HCT116 (cell line): ENCODE data around the gene USP10. TPM values are rescaled to one million over a fixed set of nuclear protein-coding genes. Genes with fewer than 3 reads are reported as not detected.

Experiments used
- ATAC-seq: fragments of 200-7000 bp; cut with Tn5 transposase; 2 replicates; pipeline ENCODE4 v1.9.1; 2020; ENCODE audit warnings: mild to moderate bottlenecking, moderate library complexity
- BruUV-seq: library from RNA; stranded (reverse); fragments of 400-500 nt; replicated peaks from 2 replicates; lab custom pipeline; 2021; lab: Mats Ljungman, UMichigan
- CTCF ChIA-PET: fragments of 300-600 bp; sonication (Branson Sonifier 250); formaldehyde crosslinking; loops from one replicate; lab custom pipeline; 2021; ENCODE audit warnings: antibody characterized with exemption; lab: Charles Lee
- POLR2A ChIA-PET: fragments of 300-600, 350-600 bp; sonication (Branson Sonifier 250); formaldehyde crosslinking; loops from one replicate; lab custom pipeline; 2021; ENCODE audit warnings: antibody characterized with exemption; lab: Charles Lee
- RAD21 ChIA-PET, 2 experiments: fragments of 300-600 bp; sonication (Branson Sonifier 250); formaldehyde crosslinking; loops; one replicate each; lab custom pipeline; 2023; ENCODE audit warnings: low total read pairs in 2 of 2; ENCODE audit not compliant: uncharacterized antibody in 2 of 2, unreplicated experiment in 2 of 2, low non-redundant PET in 1 of 2; lab: Charles Lee
- DNase-seq: peaks from one replicate; pipeline ENCODE4 v3.0.0-alpha.2; 2010; ENCODE audit warnings: low read depth, low spot score
- H2AFZ ChIP-seq: fragments of 200-600 bp; shearing (Covaris generic), sonication (generic); 2 replicates; pipeline ENCODE4 v1.6.1; 2017; ENCODE audit warnings: low read depth, mixed run types, mixed read lengths, antibody characterized with exemption, low read length; ENCODE audit not compliant: poor library complexity, severe bottlenecking
- H3K27ac ChIP-seq: 2 replicates; pipeline ENCODE4 v1.5.1; 2012; ENCODE audit warnings: low read depth, low read length
- H3K27me3 ChIP-seq: fragments of 200-600 bp; sonication (generic); 2 replicates; pipeline ENCODE4 v1.6.1; 2016; ENCODE audit warnings: mixed run types, low read length, mixed read lengths; ENCODE audit not compliant: insufficient read depth
- H3K36me3 ChIP-seq, 2 experiments: fragments of 200-500 bp in 1 of 2; fragments of 200-600 bp in 1 of 2; sonication (Bioruptor generic) in 1 of 2; sonication (generic) in 1 of 2; 2 replicates each; pipeline versions ENCODE4 v1.5.1 to v1.6.1; 2014 to 2016; ENCODE audit warnings: low read length in 2 of 2, inconsistent platforms in 1 of 2, mixed read lengths in 1 of 2, mixed run types in 1 of 2; ENCODE audit not compliant: insufficient read depth in 2 of 2, control insufficient read depth in 1 of 2
- H3K4me1 ChIP-seq, 2 experiments: fragments of 200-600 bp in 1 of 2; sonication (generic) in 1 of 2; 2 replicates each; pipeline versions ENCODE4 v1.5.1 to v1.6.1; 2012 to 2017; ENCODE audit warnings: low read length in 2 of 2, inconsistent platforms in 1 of 2, mild to moderate bottlenecking in 1 of 2, mixed read lengths in 1 of 2, mixed run types in 1 of 2, moderate library complexity in 1 of 2; ENCODE audit not compliant: insufficient read depth in 2 of 2, control insufficient read depth in 1 of 2
- H3K4me2 ChIP-seq: fragments of 200-600 bp; sonication (generic); 2 replicates; pipeline ENCODE4 v1.6.1; 2017; ENCODE audit warnings: mixed run types, low read length, mixed read lengths
- H3K4me3 ChIP-seq, 2 experiments: fragments of 200-600 bp in 1 of 2; sonication (generic) in 1 of 2; replicated peaks in 1 of 2; 2 replicates each; pipeline ENCODE4 v1.5.1; 2011 to 2016; ENCODE audit warnings: low read length in 2 of 2, control low read depth in 1 of 2, low read depth in 1 of 2, mild to moderate bottlenecking in 1 of 2, mixed read lengths in 1 of 2, mixed run types in 1 of 2
- H3K79me2 ChIP-seq: fragments of 200-600 bp; sonication (generic); 2 replicates; pipeline ENCODE4 v1.6.1; 2017; ENCODE audit warnings: mild to moderate bottlenecking, mixed run types, low read length, moderate library complexity, mixed read lengths; ENCODE audit not compliant: insufficient read depth
- H3K9ac ChIP-seq: fragments of 200-600 bp; sonication (generic); 2 replicates; pipeline ENCODE4 v1.6.1; 2016; ENCODE audit warnings: low read length, mixed read lengths
- H3K9me2 ChIP-seq: fragments of 200-600 bp; sonication (generic), shearing (Covaris generic); 2 replicates; pipeline ENCODE4 v1.6.1; 2017; ENCODE audit warnings: mixed run types, mild to moderate bottlenecking, moderate library complexity; ENCODE audit not compliant: insufficient read depth
- H3K9me3 ChIP-seq, 2 experiments: fragments of 200-500 bp in 1 of 2; fragments of 200-600 bp in 1 of 2; sonication (Bioruptor generic) in 1 of 2; sonication (generic) in 1 of 2; 2 replicates each; pipeline ENCODE4 v1.6.1; 2014 to 2017; ENCODE audit warnings: low read length in 2 of 2, mixed read lengths in 2 of 2, inconsistent platforms in 1 of 2, low read depth in 1 of 2, mild to moderate bottlenecking in 1 of 2, mixed run types in 1 of 2, moderate library complexity in 1 of 2; ENCODE audit not compliant: control insufficient read depth in 1 of 2, insufficient read depth in 1 of 2
- H4K20me1 ChIP-seq: fragments of 200-600 bp; sonication (generic), shearing (Covaris generic); 2 replicates; pipeline ENCODE4 v1.6.1; 2017; ENCODE audit warnings: mixed run types, mild to moderate bottlenecking, moderate library complexity; ENCODE audit not compliant: insufficient read depth
- CBX3 ChIP-seq: IDR thresholded peaks from 2 replicates; pipeline ENCODE4 v1.6.1; 2012; ENCODE audit warnings: low read depth
- CEBPB ChIP-seq: IDR thresholded peaks from 2 replicates; pipeline ENCODE4 v1.6.1; 2012; ENCODE audit warnings: low read depth
- ELF1 ChIP-seq: IDR thresholded peaks from 2 replicates; pipeline ENCODE4 v1.6.1; 2012; ENCODE audit warnings: low read depth, borderline replicate concordance
- EZH2phosphoT487 ChIP-seq: fragments of 200-600 bp; IDR thresholded peaks from 2 replicates; pipeline ENCODE4 v1.6.1; 2018; ENCODE audit warnings: antibody characterized with exemption, borderline replicate concordance
- FOSL1 ChIP-seq: IDR thresholded peaks from 2 replicates; pipeline ENCODE4 v1.6.1; 2012; ENCODE audit warnings: low read depth
- MAX ChIP-seq: IDR thresholded peaks from 2 replicates; pipeline ENCODE4 v1.6.1; 2012
- POLR2AphosphoS5 ChIP-seq: IDR thresholded peaks from 2 replicates; pipeline ENCODE4 v1.6.1; 2011; ENCODE audit warnings: mild to moderate bottlenecking, low read depth, low read length, moderate library complexity
- RAD21 ChIP-seq: IDR thresholded peaks from 2 replicates; pipeline ENCODE4 v1.6.1; 2012; ENCODE audit warnings: low read depth, mild to moderate bottlenecking
- REST ChIP-seq: IDR thresholded peaks from 2 replicates; pipeline ENCODE4 v1.6.1; 2012; ENCODE audit warnings: low read depth
- SIN3A ChIP-seq: IDR thresholded peaks from 2 replicates; pipeline ENCODE4 v1.6.1; 2012; ENCODE audit warnings: low read depth
- SP1 ChIP-seq: IDR thresholded peaks from 2 replicates; pipeline ENCODE4 v1.6.1; 2012; ENCODE audit warnings: low read depth
- SRF ChIP-seq: IDR thresholded peaks from 2 replicates; pipeline ENCODE4 v1.6.1; 2012; ENCODE audit warnings: low read depth
- YY1 ChIP-seq: IDR thresholded peaks from 2 replicates; pipeline ENCODE4 v1.6.1; 2011; ENCODE audit warnings: low read length, low read depth, moderate library complexity, mild to moderate bottlenecking; ENCODE audit not compliant: insufficient replicate concordance; ENCODE audit errors: extremely low read depth
- ZBTB33 ChIP-seq: IDR thresholded peaks from 2 replicates; pipeline ENCODE4 v1.6.1; 2011; ENCODE audit warnings: mild to moderate bottlenecking, low read length, moderate library complexity; ENCODE audit not compliant: insufficient replicate concordance; ENCODE audit errors: extremely low read depth
- ZNF274 ChIP-seq: fragments of 200-500 bp; sonication (Bioruptor generic); IDR thresholded peaks from 2 replicates; pipeline ENCODE4 v1.6.1; 2014; ENCODE audit warnings: mild to moderate bottlenecking, low read depth, low read length, inconsistent platforms
- intact Hi-C: fragments of 100-400 bp; cut with micrococcal nuclease; formaldehyde crosslinking; loops from 2 replicates; pipeline ENCODE4 v1.10.0; 2022
- total RNA-seq: library from RNA; stranded (reverse); gene quantifications from one replicate; pipeline ENCODE4 v1.2.1, GENCODE V29; 2021; ENCODE audit not compliant: unreplicated experiment

USP10 gene
- total RNA-seq, 1 experiment from 2014 or later = 175 TPM

GRCh38 chr16:84759906-84760305, 60.1 kb downstream of the USP10 start:
- Histone ChIP-seq H3K27me3 (no peaks in the 10 kb centered on the region), H3K9me3 (no peaks in the 10 kb centered on the region), H4K20me1 (peaks cover 30% of the 10 kb centered on the region; the same call in 1 of the 2 replicates), H3K4me2 (no peak overlapping the region), H3K79me2 (peaks cover 90% of the 10 kb centered on the region), H2AFZ (no peak overlapping the region), H3K27ac (no peak overlapping the region), H3K4me1 (no peaks in the 10 kb centered on the region), H3K4me3 (no peak overlapping the region), H3K9ac (no peak overlapping the region), H3K9me2 (no peaks in the 10 kb centered on the region), H3K36me3 (peaks cover 27 to 45% of the 10 kb centered on the region in 2 experiments)
- RAD21 ChIA-PET = no interaction called here
- intact Hi-C loops = no loop called here
- ATAC-seq = no peak
- CTCF ChIA-PET = interaction anchor here (0.9 to 1.9 kb wide), 3 partner anchors 22 to 194 kb away, joined by 3 to 7 read pairs (median 3); no protein-coding TSS in a partner anchor
- TF ChIP-seq EZH2phosphoT487 (no peak), SRF (no peak), FOSL1 (no peak), CEBPB (no peak), REST (no peak), SIN3A (no peak), SP1 (no peak), MAX (no peak), RAD21 (no peak), ZNF274 (no peak), ZBTB33 (no peak), YY1 (no peak), POLR2AphosphoS5 (no peak), ELF1 (no peak), CBX3 (no peak)
- POLR2A ChIA-PET = no interaction called here
- no TSS peak for BruUV-seq
- DNase-seq = no peak
